Neuron (in vitro differentiated cells): ENCODE data around the gene SEC31B.
A peak's percentile ranks its signal among the peaks of the same experiment; 100 is the strongest.

Source experiments
- H2AFZ ChIP-seq: one replicate; pipeline ENCODE4 v1.6.1; 2013; ENCODE audit warnings: low read depth, mild to moderate bottlenecking, inconsistent platforms, low read length, moderate library complexity
- H3K27me3 ChIP-seq: one replicate; pipeline ENCODE4 v1.6.1; 2013; ENCODE audit warnings: low read length; ENCODE audit not compliant: insufficient read depth
- H3K36me3 ChIP-seq: one replicate; pipeline ENCODE4 v1.6.1; 2013; ENCODE audit warnings: low read length; ENCODE audit not compliant: insufficient read depth
- H3K4me1 ChIP-seq: one replicate; pipeline ENCODE4 v1.6.1; 2013; ENCODE audit warnings: low read length; ENCODE audit not compliant: insufficient read depth
- H3K4me3 ChIP-seq: 2 replicates; pipeline ENCODE4 v1.5.1; 2013; ENCODE audit warnings: mild to moderate bottlenecking, low read length, moderate library complexity
- H3K9me3 ChIP-seq: one replicate; pipeline ENCODE4 v1.6.1; 2013; ENCODE audit warnings: low read length

Gene SEC31B

DNA sequence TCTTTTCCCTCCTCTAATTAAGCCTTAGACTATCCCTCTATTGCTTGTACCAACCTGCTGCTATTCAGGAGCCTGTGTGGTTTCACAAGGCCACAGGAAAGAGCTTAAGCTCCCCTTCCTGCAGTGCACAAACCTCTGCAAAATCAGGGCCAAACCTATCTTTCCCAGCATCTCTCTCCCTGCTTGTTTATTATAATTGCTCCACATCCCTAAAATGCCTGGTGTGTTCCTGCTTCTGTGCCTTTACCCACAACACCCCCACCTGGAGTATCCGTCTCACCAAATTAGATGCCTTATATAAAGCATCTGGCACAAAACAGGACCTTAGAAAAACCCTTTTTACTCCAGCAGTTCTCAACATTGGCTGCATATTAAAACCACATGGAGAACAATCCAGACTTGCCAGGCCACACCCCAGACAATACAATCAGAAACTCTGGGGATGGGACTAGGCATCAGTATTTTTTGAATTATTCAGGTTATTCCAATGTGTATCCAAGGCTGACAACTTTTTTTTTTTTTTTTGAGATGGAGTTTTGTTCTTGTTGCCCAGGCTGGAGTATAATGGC, 16.7 kb downstream of the SEC31B start:
- Histone ChIP-seq H3K9me3 (no peaks in the 10 kb centered on the region), H3K4me3 (no peak overlapping the region), H3K36me3 (peaks cover 27% of the 10 kb centered on the region), H3K4me1 (peaks cover 36% of the 10 kb centered on the region), H2AFZ (no peak overlapping the region), H3K27me3 (no peaks in the 10 kb centered on the region)

DNA sequence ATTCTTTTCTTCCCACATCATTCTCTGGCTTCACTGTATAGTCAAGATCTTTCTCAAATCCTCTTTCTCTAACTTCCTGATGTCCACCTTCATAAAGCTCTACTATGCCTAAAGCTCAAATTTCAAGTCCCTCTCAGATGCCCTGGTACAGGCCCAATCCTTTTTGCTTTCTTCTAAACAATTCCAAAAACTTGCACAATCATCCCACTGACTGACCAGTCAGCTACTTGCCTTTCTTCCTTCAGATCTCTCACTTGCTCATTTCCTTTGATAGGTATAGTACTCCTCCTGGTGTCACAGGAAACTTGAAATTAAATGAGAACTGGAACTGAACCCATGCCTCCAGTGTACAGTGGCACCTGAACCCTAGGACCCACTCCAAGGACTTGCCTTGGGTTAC, 18.2 kb downstream of the SEC31B start:
- Histone ChIP-seq H2AFZ (no peak overlapping the region), H3K9me3 (no peaks in the 10 kb centered on the region), H3K36me3 (peaks cover 21% of the 10 kb centered on the region), H3K27me3 (no peaks in the 10 kb centered on the region), H3K4me1 (peaks cover 36% of the 10 kb centered on the region), H3K4me3 (no peak overlapping the region)

DNA sequence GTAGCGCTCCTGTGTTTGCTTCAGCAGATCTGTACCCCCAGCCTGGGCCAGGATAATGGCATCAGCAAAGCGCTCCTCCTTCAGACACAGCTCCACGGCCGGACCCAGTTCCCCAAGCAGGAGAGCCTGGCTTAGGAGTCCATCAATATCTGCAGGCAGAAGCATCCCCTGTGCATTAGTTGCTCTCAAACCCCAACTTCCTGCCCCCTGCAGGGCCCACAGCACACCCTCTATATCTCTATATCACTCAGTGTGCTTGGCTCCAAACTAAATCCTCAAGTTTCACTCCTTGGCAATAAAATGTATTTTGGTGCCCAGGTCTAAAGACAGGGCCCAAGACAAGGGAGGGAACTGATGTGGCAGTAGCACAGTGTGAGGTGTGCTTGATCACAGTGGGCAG, 21.6 kb downstream of the SEC31B start:
- H3K4me3 ChIP-seq, result no peak overlapping the region
- H3K27me3 ChIP-seq, result no peaks in the 10 kb centered on the region
- no peaks in the 10 kb centered on the region for H3K9me3 ChIP-seq
- H2AFZ ChIP-seq, result no peak overlapping the region
- H3K4me1 ChIP-seq, result peaks cover 8% of the 10 kb centered on the region
- peaks cover 37% of the 10 kb centered on the region for H3K36me3 ChIP-seq

DNA sequence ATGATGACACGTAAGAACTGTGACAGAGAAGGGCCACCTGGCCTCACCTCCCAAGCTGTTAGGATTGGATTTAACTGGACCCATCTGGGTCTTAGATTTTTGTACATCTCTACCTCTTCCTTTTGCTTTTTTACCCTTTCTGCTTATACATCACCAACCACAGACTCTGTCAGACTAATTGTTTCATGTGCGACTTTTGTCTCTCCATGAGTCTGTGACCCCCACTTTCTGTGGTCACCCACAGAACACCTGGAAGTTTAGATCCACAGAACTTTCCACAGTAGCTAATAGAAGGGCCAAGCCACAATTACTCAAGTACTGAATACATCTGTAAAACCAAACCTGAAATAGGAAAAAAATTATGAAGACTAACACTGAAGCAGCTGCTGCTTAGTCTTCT, 23.1 kb downstream of the SEC31B start:
- Histone ChIP-seq H3K4me1 (peaks cover 5% of the 10 kb centered on the region), H3K4me3 (no peak overlapping the region), H3K27me3 (no peaks in the 10 kb centered on the region), H3K9me3 (no peaks in the 10 kb centered on the region), H2AFZ (no peak overlapping the region), H3K36me3 (peaks cover 29% of the 10 kb centered on the region)

DNA sequence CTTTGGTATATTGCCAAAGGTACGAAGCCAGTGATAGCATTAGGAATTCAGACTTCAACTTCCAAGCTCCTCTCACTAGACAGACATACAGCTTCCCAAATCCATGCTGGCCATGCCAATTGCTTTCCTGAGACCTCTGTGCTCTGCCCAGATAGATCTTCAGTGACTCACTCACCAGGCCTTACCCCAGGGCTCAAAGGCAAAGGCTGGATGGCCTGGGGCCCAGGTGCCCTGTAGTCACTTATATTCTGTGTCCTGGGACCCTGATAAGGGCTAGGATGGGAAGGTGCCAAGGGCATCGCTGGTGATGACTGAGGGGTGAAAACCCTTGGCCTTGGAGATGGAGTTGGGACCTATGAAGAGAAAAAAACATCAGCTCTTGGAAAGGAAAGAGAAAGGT, 29.1 kb downstream of the SEC31B start:
- Histone ChIP-seq H3K27me3 (no peaks in the 10 kb centered on the region), H3K4me1 (peaks cover 15% of the 10 kb centered on the region), H3K36me3 (peaks cover 25% of the 10 kb centered on the region), H3K4me3 (no peak overlapping the region), H2AFZ (no peak overlapping the region), H3K9me3 (peaks cover 3% of the 10 kb centered on the region)

DNA sequence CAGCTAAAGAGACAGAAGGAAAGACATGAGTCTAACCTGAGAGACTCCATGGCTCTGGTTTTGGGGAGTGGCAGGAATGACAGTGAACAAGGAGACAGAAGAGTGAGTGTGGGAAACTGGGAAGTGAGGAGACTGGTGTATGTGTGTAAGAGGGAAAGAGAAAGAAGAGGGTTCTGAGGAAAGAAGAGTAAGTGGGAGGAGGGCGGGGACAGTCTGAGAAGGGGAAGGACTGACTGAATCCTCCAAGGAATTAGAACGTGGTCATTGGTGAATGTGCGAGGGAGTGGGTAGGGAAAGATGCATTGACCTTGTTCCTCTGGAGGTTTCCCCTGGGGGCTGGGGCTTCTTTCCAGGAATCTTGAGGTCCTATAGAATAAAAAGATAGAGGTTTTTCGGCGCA, 30.3 kb downstream of the SEC31B start:
- H3K27me3 ChIP-seq, result no peaks in the 10 kb centered on the region
- H2AFZ ChIP-seq, result no peak overlapping the region
- peaks cover 3% of the 10 kb centered on the region for H3K9me3 ChIP-seq
- no peak overlapping the region for H3K4me3 ChIP-seq
- peaks cover 27% of the 10 kb centered on the region for H3K4me1 ChIP-seq
- H3K36me3 ChIP-seq, result peaks cover 23% of the 10 kb centered on the region

DNA sequence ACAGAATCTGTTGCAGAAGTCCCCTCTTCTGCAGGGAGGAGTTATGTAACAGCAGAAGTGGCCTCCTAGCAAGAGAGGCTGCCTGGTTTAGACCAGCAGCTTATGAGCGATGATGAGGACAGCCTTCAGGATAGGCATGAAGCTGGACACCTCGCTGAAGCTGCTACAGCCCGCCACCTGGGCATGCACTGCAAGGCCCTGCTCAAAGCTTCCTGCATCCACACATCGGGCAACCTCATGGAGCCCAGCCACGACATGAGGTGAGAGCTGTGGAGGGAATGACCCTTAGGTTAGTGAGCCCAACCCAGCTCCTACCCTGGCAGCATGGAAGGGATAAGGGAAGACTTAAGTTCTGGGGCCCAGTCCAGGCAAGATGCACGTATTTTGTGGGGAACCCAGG, 32.1 kb downstream of the SEC31B start:
- Histone ChIP-seq H3K9me3 (peaks cover 3% of the 10 kb centered on the region), H3K4me3 (no peak overlapping the region), H3K27me3 (no peaks in the 10 kb centered on the region), H2AFZ (no peak overlapping the region), H3K36me3 (peaks cover 18% of the 10 kb centered on the region), H3K4me1 (peaks cover 36% of the 10 kb centered on the region)

DNA sequence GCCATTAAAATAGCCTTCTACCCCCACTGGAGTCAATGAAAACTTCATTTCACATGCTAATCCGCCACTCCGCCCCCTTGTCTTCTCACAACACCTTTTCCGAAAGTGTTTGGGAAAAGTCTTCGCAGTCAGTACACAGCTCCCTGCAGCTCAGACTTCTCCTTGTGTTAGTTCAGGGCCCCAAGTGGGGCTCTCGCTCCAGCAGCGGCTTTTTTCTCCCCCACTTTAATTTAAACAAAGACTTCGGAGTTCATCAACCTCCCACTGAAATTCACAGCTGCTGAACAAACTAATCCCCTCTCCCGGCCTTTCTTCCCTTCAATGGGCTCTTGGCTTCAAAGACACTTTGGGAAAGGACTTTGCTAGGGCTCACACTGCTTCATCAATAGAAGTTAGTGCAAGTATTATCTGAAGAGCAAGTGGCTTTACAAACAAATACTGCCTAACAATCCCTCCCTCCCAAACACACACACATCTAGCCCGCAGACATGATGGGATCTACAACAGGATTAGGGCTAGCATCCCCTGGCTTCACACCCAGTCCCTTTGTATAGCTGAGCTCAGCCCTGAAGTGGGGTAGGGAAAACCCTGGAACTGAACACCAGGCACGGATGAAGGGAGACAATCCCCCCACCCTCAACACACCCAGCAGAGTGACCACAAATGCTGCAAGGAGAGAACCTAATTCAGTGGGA, 33.7 kb downstream of the SEC31B start:
- Histone ChIP-seq H3K4me1 (peaks cover 40% of the 10 kb centered on the region), H3K9me3 (peaks cover 3% of the 10 kb centered on the region), H3K27me3 (no peaks in the 10 kb centered on the region), H3K36me3 (peaks cover 18% of the 10 kb centered on the region), H2AFZ (no peak overlapping the region), H3K4me3 (no peak overlapping the region)

DNA sequence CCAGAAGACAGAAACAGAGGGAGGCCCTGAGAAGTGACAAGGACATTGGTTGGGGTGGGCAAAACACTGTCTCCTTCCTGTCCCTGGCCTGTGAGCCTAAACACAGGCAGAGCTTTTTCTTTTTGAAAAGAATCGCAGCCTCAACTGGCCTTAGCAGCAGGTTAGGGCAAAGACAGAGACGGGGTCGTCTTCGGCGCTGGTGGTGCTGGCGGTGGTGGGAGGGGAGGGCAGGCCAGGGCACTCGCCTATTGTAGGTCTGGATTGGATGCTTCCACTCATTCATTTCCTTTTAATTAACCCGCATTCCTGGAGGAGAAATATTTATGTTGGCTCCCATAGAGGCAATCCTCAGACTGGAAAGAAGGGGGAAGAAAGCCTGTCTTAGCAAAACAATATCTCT, 34.3 kb downstream of the SEC31B start:
- Histone ChIP-seq H3K4me1 (peaks cover 40% of the 10 kb centered on the region), H2AFZ (no peak overlapping the region), H3K9me3 (peaks cover 3% of the 10 kb centered on the region), H3K36me3 (peaks cover 18% of the 10 kb centered on the region), H3K27me3 (no peaks in the 10 kb centered on the region), H3K4me3 (no peak overlapping the region)

DNA sequence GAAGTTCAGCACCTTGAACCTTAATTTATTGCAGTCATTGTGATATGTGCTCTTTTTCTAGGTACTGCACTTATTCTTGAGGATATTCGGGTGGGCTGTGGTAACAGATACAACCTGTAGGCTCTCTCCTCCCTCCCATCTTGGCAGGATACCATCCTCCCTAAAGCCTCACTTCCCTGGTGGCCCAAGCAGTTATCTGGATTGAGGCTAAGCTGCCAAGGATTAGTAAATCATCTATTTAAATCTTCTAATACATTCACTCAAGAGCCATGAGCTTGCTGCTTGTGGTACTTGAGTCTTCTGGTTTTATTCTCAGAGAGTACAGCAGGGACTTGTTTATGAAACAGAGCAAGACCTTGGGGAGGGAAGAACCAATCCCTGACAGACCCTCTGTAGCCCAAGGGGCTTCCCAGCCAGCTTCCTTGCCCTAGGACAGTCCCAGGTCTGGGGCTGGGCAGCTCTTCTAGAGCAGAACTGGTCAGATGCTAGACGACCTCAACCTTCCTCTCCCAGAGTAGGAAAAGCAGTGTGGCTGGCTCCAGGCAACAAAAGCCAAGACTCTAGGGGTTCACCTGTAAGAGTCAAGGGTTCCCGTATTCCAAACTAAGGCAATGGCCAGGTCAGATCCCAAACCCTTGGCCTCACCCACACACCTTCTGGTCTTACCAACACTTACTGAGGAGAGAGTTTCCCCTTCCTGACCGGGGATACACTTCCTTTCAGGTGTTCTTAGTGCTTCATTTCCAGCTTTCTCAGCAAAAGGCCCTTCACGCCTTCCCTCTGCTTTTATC, 35.6 kb downstream of the SEC31B start:
- Histone ChIP-seq H3K4me1 (peaks cover 40% of the 10 kb centered on the region), H3K36me3 (peaks cover 10% of the 10 kb centered on the region), H2AFZ (no peak overlapping the region), H3K4me3 (no peak overlapping the region), H3K9me3 (no peaks in the 10 kb centered on the region), H3K27me3 (peaks cover 13% of the 10 kb centered on the region)

DNA sequence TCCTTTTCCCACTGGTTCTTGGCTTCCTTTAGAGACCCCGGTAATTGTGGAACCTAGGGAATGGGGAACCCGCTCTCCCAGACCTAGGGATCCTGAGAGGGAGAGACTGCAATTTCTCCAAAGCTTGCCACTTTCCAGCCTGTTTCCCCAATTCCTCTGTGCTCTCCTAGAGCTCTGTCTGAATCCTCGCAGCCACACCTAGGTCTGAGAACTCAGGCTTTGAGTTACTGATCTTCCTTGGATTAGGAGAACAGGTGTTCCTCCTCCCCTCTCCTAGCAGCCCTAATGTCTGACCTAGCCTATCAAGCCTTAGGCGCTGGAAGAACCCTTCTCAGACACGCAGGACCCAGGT, 36.9 kb downstream of the SEC31B start:
- peaks cover 18% of the 10 kb centered on the region for H3K27me3 ChIP-seq
- peaks cover 40% of the 10 kb centered on the region for H3K4me1 ChIP-seq
- peak overlapping the region; percentile 4 for H3K4me3 ChIP-seq
- no peaks in the 10 kb centered on the region for H3K9me3 ChIP-seq
- peaks cover 3% of the 10 kb centered on the region for H3K36me3 ChIP-seq
- H2AFZ ChIP-seq, result no peak overlapping the region

DNA sequence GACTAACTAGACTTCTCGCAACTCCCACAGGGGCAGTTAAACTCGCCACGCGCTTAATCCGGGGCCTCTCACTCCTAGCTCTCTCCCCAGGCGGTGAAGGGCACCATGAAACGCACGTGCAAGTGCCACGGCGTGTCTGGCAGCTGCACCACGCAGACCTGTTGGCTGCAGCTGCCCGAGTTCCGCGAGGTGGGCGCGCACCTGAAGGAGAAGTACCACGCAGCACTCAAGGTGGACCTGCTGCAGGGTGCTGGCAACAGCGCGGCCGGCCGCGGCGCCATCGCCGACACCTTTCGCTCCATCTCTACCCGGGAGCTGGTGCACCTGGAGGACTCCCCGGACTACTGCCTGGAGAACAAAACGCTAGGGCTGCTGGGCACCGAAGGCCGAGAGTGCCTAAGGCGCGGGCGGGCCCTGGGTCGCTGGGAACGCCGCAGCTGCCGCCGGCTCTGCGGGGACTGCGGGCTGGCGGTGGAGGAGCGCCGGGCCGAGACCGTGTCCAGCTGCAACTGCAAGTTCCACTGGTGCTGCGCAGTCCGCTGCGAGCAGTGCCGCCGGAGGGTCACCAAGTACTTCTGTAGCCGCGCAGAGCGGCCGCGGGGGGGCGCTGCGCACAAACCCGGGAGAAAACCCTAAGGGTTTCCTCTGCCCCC, 37.4 kb downstream of the SEC31B start:
- H3K9me3 ChIP-seq, result no peaks in the 10 kb centered on the region
- peaks cover 18% of the 10 kb centered on the region for H3K27me3 ChIP-seq
- no peak overlapping the region for H2AFZ ChIP-seq
- H3K36me3 ChIP-seq, result no peaks in the 10 kb centered on the region
- H3K4me1 ChIP-seq, result peaks cover 40% of the 10 kb centered on the region
- H3K4me3 ChIP-seq, result peak overlapping the region; percentile 16

DNA sequence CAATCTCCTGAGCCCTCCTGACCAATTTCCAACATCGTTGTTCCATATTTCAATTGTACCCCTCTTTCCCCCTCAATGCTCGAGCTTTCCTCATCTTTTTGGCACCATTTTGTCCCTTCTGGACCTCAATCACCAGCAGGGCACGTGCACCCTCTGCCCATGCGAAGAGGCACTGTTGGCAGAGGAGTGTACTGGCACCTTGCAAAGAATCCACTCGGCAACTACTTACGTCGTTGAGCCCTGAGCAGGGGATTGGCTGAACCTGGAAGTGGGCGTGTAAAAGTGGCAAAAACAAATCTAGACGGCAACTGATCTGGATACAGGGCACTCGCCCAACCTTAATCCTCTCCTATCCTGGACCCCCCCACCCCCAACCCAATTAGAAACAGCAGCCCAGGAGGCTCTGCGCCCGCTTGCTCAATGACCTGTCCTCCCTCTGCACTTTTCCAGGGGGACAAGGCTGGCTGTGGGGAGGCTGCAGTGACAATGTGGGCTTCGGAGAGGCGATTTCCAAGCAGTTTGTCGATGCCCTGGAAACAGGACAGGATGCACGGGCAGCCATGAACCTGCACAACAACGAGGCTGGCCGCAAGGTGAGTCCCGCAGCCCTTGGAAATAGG, 38.1 kb downstream of the SEC31B start:
- no peaks in the 10 kb centered on the region for H3K9me3 ChIP-seq
- no peaks in the 10 kb centered on the region for H3K36me3 ChIP-seq
- H3K27me3 ChIP-seq, result peaks cover 18% of the 10 kb centered on the region
- peaks cover 35% of the 10 kb centered on the region for H3K4me1 ChIP-seq
- H3K4me3 ChIP-seq, result peak overlapping the region; percentile 20
- H2AFZ ChIP-seq, result no peak overlapping the region
